ENCODE results near the gene HOXA9.

HOXA9 gene

DNA sequence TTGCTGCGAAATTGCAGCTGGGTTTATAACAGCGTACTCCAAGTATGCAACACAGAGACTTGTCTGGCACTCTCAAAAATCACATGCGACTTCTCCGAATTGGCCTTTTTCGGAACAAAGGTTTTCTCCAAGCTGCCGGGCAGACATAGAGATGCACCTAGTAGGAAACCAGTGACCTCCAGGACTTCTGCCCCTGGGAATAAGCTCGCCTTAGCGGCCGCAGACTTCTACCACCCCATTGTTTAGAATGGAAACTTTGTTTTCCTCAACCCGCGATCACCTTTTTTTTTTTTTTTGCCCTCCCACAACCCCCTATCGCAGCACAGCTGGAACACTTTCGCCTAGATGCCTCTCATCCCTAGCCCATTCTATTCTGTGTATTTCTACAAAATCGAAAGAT lies 13.7 kb upstream of the HOXA9 start:
- Mint-ChIP-seq H3K27ac (no peak overlapping the region), H3K4me3 (no peak overlapping the region)
- DNase-seq (ENCODE audit: low spot score in 2 of 2): no peak

DNA sequence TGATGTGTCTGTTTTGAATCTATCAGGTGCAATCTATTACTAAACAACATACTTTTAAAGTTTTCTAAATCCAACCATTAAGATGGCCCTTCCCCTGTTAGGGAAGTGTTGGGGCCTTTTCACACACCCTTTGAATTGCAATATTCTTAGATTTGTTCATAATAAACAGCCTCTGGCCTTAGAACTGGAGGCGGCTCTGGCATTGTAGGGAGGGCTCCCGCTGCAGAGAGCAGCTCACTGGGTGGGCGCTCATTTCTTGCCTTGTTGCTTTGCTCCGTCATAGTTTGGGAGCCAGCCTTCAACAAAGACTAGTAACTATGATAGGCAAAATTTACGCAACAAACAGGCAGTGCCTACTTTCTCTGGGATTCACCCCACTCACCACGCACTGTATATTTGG lies 13.0 kb upstream of the HOXA9 start:
- Mint-ChIP-seq H3K27ac (no peak overlapping the region), H3K9me3 (no peaks in the 10 kb centered on the region), H3K27me3 (peaks cover 28% of the 10 kb centered on the region), H3K4me3 (no peak overlapping the region), H3K4me1 (peaks cover 5% of the 10 kb centered on the region), H3K36me3 (no peaks in the 10 kb centered on the region)
- no peak for ATAC-seq (ENCODE audit: low read depth)
- DNase-seq (ENCODE audit: low spot score in 2 of 2): no peak

More for the DNA sequence above, 13.7 kb upstream of the HOXA9 start:
- no peaks in the 10 kb centered on the region for H3K9me3 Mint-ChIP-seq
- no peak for ATAC-seq (ENCODE audit: low read depth)
- H3K27me3 Mint-ChIP-seq: peaks cover 28% of the 10 kb centered on the region
- H3K36me3 Mint-ChIP-seq: no peaks in the 10 kb centered on the region
- peaks cover 5% of the 10 kb centered on the region for H3K4me1 Mint-ChIP-seq

DNA sequence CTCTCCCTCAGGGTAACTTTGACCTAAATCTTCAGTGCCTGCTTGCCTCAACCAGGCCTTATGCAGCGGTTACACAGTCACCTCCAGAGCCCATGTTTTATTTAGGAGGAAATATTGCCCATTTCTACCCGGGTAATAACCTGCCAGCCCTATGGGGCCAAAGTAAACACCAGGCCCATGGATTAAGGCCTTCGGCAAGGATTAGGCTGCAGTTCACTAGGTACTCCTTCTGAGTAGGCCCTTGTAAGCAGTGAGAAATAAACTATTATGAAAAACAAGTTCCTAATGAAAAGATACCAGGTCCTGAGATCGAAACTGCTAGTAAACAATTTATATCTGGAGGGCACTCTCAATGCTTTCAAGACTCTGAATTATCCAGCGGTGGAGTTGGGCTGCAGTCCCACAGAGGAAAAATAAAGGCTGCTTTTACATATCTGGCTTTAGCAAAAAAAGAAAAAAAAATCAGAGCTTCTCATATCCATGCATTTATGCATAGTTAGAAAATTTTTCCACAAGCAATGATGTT lies 12.5 kb upstream of the HOXA9 start:
- Mint-ChIP-seq H3K9me3 (no peaks in the 10 kb centered on the region), H3K27ac (no peak overlapping the region), H3K4me1 (peaks cover 5% of the 10 kb centered on the region), H3K36me3 (no peaks in the 10 kb centered on the region), H3K4me3 (no peak overlapping the region), H3K27me3 (peaks cover 26% of the 10 kb centered on the region)
- ATAC-seq (ENCODE audit: low read depth): no peak
- DNase-seq (ENCODE audit: low spot score in 2 of 2): no peak

DNA sequence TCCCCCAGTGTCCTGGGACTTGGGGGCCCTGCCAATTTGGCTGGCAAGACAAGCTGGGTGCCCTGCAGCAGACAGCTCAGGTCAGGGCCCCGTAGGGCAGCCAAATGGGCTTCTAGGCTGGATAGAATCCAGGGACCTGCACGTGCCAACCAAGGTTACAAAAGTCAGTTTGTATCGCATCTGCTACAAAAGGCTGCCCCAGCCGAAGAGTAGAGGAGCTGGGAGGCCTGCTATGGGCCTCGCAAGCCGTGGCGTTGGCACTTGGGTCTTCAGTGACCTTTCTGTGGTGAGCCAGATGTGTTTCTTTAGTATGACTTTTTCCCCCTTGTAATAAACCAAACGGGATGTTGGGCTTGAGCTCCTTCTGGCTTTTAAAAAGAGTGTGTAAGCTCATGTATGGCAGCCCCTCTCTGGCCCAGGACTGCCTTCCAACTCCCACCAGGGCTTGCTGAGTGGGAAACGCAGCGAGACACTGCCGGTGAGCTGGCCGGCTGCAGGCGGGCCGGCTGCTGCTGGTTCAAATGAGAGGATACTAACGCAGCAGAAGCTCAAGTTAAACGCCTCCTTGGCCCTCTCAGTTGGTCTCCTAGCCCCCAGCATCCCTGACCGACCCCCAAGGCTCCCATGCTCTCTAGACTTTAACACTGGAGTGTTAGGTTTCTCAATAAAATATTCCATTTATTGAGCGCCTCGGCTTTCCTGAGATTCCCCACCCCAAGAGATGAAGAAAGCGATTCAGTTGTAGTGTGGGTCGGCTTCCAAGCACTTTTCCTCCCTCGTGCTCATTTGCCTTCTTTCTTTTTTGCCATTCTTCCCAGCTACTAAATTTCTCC lies 11.8 kb upstream of the HOXA9 start:
- Mint-ChIP-seq H3K4me3 (no peak overlapping the region), H3K36me3 (no peaks in the 10 kb centered on the region), H3K27ac (no peak overlapping the region), H3K9me3 (no peaks in the 10 kb centered on the region), H3K27me3 (peaks cover 25% of the 10 kb centered on the region), H3K4me1 (peaks cover 5% of the 10 kb centered on the region)
- DNase-seq (ENCODE audit: low spot score in 2 of 2): no peak
- no peak for ATAC-seq (ENCODE audit: low read depth)

DNA sequence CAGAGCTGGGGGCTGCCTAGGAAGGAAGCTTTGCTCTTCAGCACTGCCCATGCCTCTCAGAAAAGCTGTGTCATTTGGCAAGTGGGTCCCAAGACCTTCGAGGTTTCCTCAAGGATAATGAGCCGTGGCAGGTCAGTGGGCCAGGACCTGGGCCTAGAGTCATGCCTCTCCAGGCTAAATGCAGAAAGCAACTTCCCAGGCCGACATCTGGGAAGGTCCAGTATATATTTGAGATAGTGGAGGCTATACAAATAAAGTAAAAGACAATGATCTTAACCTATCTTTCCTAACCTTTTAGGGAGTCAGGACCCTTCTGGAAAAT lies 11.1 kb upstream of the HOXA9 start:
- H3K9me3 Mint-ChIP-seq: no peaks in the 10 kb centered on the region
- no peaks in the 10 kb centered on the region for H3K36me3 Mint-ChIP-seq
- DNase-seq (ENCODE audit: low spot score in 2 of 2) (no peak), ATAC-seq (ENCODE audit: low read depth) (no peak)
- peaks cover 7% of the 10 kb centered on the region for H3K4me1 Mint-ChIP-seq
- no peak overlapping the region for H3K27ac Mint-ChIP-seq
- H3K4me3 Mint-ChIP-seq: no peak overlapping the region
- H3K27me3 Mint-ChIP-seq: peaks cover 30% of the 10 kb centered on the region

DNA sequence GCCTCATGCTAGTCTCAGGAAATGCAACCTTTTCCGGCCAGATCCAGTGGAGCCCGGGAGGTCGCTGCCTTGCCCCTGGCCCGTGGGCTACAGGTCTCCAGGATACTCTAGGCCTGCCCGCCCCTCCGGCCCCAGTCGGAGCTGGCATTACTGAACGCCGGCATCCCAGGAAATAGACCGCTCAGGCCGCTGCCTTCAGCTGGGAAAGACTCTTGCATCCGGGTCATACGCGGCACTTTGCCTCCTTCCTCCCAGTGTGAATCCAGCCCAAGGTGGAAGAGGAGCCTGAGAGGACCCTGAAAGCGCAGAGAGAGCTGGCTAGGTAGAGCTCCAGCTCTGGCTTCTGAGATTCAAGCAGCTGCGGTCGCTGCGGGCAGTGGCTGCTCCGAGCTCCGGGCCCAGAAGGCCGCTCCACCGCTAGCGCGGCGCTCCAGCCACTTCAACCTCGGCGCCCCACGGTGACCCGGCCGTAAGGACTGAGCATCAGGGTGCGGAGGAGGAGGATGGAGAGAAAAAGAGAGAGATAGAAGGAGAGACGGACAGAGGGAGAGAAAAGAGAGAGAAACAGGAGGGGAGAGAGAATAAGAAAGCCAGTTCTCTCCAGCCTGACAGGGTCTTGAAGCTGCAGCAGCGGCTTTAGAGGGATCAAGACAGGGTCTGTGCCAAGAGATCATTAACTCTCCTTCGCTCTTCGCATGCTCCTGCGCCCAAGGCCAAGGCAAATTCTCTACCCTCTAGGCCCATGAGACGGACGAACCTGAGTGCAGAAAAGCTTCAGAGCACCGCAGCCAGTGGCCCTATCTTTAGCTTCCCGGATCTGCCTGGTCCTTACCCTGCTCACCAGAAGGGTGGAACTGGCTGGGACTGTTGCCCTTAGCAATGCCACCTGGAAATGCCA lies 10.5 kb upstream of the HOXA9 start:
- no peaks in the 10 kb centered on the region for H3K36me3 Mint-ChIP-seq
- H3K4me1 Mint-ChIP-seq: peaks cover 8% of the 10 kb centered on the region
- DNase-seq (ENCODE audit: low spot score in 2 of 2) (no peak), ATAC-seq (ENCODE audit: low read depth) (no peak)
- H3K4me3 Mint-ChIP-seq: no peak overlapping the region
- peaks cover 31% of the 10 kb centered on the region for H3K27me3 Mint-ChIP-seq
- H3K9me3 Mint-ChIP-seq: no peaks in the 10 kb centered on the region
- H3K27ac Mint-ChIP-seq: no peak overlapping the region

DNA sequence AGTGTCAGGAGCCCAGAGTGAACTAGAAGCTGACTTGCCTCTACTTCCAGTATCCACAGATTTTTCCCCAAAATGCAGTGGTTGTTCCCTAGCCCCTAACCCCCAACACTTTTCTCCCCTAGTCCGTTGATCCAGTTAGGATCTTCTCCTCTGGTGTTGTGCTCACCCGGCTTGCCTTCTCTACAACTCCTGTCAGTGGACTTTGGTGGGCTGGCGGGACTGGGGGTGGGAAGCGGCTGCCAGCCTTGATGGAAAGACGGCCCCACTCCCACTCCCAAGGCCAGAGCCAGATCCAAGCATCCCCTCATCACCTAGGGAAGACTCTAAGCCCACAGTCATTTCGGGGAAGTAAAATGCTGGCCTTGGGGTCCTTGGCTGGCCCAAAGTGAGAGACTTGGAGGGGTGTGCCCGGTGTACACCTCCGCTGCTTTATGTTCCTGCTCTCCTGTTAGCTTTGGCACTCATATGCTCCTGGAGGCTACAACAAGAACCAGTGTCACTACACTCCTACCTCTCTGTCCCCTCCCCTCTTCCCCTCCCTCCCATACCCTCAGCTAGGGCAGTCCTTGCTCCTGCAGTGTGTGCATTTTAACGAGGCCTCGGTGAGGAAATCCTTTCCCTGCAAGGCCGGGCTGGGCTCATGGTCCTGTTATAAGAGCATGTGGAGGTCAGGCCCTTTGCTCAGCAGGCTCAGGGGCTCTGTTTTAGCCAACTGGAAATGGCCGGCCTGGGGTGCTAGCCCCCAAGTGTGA lies 9.7 kb upstream of the HOXA9 start:
- Mint-ChIP-seq H3K27me3 (peaks cover 28% of the 10 kb centered on the region), H3K36me3 (no peaks in the 10 kb centered on the region), H3K27ac (no peak overlapping the region)

DNA sequence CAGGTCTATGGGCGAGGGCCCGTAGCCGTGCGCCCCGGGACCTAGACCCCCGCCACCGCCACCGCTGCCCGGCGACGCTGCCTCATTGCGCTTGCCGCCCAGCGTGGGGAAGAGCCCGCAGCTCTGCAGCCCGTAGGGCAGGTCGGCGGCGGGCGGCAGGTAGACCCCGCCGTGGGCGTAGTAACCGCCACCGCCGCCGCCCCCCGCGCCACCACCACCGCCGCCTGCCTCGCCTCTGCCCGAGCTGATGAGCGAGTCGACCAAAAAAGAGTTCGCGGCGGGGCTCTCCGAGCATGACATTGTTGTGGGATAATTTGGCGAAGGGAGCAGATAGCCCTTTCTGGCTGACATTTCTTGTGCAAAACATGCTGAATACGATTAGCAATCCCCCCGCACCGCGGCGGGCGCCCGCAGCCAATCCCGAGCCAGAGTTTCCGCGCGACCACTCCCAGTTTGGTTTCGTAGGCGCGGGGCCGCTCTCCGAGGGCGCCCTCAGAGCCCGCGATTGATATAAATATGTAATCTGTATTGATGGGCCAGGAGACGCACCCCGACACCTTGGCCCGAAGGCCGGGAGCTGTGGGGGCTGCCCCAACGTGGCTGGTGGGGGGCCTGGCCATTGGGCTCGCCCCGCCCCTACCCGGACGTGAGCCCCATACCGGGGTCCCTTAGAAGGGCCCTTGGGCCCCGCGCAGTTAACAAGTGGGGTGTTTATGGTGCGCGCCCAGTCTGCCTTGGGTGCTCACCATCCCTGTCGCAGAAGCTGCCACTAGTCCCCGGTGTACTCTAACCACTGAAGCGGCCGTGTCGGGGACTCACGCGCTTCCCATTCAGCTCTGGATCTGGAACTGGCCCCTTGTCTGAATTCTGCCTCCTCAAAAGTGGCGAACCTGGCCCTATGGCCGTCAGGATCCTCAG lies 8.9 kb upstream of the HOXA9 start, which contains the start of gene HOXA10:
TSS of gene HOXA10 (minus strand) at position 365 of the 918 bp plus-strand sequence. CDS start at position 351, 14 bp downstream.
- Mint-ChIP-seq H3K4me3 (peak within 1 kb of the TSS; percentile 46), H3K27me3 (peaks cover 23% of the 10 kb centered on the region), H3K9me3 (no peaks in the 10 kb centered on the region), H3K36me3 (no peaks in the 10 kb centered on the region), H3K27ac (no peak within 1 kb of the TSS), H3K4me1 (peaks cover 3% of the 10 kb centered on the region)
- DNase-seq (ENCODE audit: low spot score in 2 of 2) (no peak), ATAC-seq (ENCODE audit: low read depth) (no peak)

More for the DNA sequence above, 9.7 kb upstream of the HOXA9 start:
- peaks cover 5% of the 10 kb centered on the region for H3K4me1 Mint-ChIP-seq
- no peak for DNase-seq (ENCODE audit: low spot score in 2 of 2)
- H3K4me3 Mint-ChIP-seq: no peak overlapping the region
- no peaks in the 10 kb centered on the region for H3K9me3 Mint-ChIP-seq
- no peak for ATAC-seq (ENCODE audit: low read depth)

DNA sequence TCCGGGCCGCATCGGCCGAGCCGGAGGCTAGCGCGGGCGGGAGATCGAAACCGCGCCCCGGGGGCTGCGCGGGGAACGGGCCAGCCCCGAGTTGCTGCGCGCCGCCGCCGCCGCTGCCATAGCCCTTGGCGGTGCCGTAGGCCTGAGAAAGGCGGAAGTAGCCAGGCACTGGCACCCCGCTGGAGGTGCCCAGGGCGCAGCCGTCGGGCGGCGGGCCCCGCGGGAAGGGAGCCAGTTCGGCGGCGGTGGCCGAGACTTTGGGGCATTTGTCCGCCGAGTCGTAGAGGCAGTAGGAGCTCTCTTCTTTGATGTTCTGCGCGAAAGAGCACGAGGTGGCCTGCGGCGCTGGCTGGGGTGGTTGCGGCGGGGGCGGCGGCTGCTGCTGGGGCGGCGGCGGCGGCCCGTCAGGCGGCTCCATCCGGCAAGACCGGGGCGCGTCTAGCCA lies 8.2 kb upstream of the HOXA9 start:
- H3K9me3 Mint-ChIP-seq: no peaks in the 10 kb centered on the region
- H3K27me3 Mint-ChIP-seq: peaks cover 26% of the 10 kb centered on the region

DNA sequence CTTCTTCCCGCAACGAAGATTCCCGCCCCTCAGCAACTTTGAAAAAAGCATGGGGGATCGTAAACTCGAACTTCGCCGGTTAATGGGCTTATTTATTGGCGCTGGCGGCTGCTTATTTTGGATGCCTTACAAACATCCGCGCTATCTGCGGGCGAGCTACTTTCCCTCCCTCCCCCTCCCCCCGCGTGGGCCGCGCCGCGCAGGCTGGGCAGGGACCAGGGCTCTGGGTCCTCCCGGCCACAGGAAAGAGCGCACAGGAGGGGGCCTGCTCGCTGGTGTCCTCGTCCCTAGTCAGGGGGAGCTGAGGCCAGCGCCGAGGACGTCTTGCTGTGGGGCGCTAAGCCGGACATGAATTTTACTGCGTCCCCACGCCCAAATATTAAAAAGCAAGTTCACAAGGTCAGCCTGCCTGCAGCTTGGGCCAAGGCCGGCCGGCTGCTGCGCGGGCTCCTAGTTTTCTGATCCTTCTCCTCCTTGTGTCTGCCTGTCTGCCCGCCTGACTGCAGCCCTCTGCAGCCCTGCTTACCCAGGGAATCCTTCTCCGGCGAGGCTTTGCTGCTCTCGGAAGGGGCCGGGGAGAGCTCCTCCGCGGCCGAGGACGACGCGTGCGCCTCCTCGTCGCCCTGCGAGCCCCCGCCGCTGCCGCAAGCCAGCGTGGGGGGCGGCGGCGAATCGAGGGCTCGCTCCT lies 7.6 kb upstream of the HOXA9 start:
- ATAC-seq (ENCODE audit: low read depth): no peak
- peaks cover 6% of the 10 kb centered on the region for H3K4me1 Mint-ChIP-seq
- no peaks in the 10 kb centered on the region for H3K9me3 Mint-ChIP-seq
- H3K36me3 Mint-ChIP-seq: no peaks in the 10 kb centered on the region
- peak overlapping the region; percentile 46 for H3K4me3 Mint-ChIP-seq
- peaks cover 26% of the 10 kb centered on the region for H3K27me3 Mint-ChIP-seq
- DNase-seq (ENCODE audit: low spot score in 2 of 2): peak in 1 of 2 donors; percentile 47
- peak overlapping the region; percentile 85 for H3K27ac Mint-ChIP-seq

More for the DNA sequence above, 8.2 kb upstream of the HOXA9 start:
- DNase-seq (ENCODE audit: low spot score in 2 of 2) (peak in 1 of 2 donors; percentile 57), ATAC-seq (ENCODE audit: low read depth) (peak; percentile 67)
- Mint-ChIP-seq H3K4me3 (no peak overlapping the region), H3K27ac (no peak overlapping the region), H3K4me1 (peaks cover 6% of the 10 kb centered on the region), H3K36me3 (no peaks in the 10 kb centered on the region)

DNA sequence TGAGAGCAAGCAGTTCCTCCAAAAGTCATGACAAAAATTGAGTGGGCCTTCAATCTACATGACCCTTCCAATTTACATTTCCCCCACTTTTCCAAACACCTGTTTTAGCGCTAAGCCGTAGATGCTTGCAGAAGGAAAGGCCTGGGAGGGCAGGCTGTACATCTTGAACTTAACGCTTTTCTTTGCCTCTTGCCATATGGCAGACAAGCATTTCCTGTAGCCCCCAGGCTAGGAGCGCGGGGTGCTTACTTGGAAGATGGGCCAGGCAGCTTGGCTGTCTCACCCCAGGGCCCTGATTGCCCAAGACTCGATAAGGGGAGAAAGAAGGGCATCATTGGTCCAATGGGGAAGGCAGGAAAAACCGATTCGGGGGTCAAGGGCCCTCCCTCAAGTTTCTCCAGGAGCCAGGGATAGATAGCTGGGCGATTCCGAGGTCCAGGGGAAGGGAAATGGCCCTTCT lies 7.0 kb upstream of the HOXA9 start:
- H3K27me3 Mint-ChIP-seq: peaks cover 22% of the 10 kb centered on the region
- no peaks in the 10 kb centered on the region for H3K9me3 Mint-ChIP-seq
- no peak for DNase-seq (ENCODE audit: low spot score in 2 of 2)
- H3K4me1 Mint-ChIP-seq: peaks cover 6% of the 10 kb centered on the region
- no peaks in the 10 kb centered on the region for H3K36me3 Mint-ChIP-seq
- ATAC-seq (ENCODE audit: low read depth): no peak
- peak overlapping the region; percentile 85 for H3K27ac Mint-ChIP-seq
- peak overlapping the region; percentile 70 for H3K4me3 Mint-ChIP-seq

DNA sequence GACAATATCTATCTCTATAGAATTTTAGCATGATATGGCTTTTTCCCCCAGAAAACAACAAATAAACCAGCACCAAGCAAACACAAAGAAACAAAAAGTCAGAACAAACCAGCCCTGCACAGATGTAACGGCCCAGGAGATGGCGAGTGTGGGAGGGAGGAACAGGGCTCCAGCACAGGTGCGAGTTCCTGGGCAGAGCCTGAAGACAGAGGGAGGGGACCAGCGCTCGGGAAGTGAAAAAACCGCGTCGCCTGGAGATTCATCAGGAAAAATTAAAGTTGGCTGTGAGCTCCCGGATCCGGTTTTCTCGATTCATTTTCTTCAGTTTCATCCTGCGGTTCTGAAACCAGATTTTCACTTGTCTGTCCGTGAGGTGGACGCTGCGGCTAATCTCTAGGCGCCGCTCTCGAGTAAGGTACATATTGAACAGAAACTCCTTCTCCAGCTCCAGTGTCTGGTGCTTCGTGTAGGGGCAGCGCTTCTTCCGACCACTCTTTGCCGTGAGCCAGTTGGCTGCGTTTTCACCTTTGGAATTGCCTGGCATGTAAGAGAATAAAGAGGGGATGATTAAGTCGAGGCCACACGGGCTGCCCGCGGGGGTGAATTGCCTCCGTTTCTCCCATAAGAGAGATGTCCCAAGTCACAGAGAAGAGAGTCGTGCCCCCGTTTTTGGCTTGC lies 6.4 kb upstream of the HOXA9 start:
- Mint-ChIP-seq H3K9me3 (peaks cover 2% of the 10 kb centered on the region), H3K4me3 (no peak overlapping the region), H3K27me3 (peaks cover 26% of the 10 kb centered on the region), H3K36me3 (no peaks in the 10 kb centered on the region), H3K27ac (peak overlapping the region; percentile 85), H3K4me1 (peaks cover 6% of the 10 kb centered on the region)
- ATAC-seq (ENCODE audit: low read depth) (no peak), DNase-seq (ENCODE audit: low spot score in 2 of 2) (no peak)
